MM.1S (cell line): ENCODE measurements around the gene CBX5.

ENCODE experiments used
- CTCF ChIP-seq: fragments of 300-600 bp; sonication (generic); IDR thresholded peaks from 2 replicates; pipeline ENCODE4 v1.5.1; 2016; ENCODE audit warnings: antibody characterized with exemption, low read length, mixed read lengths
- EZH2 ChIP-seq: fragments of 300-600 bp; sonication (generic); optimal IDR thresholded peaks from 2 replicates; pipeline ENCODE3; 2017; ENCODE audit warnings: low read depth, mild to moderate bottlenecking, antibody characterized with exemption, low read length, mixed read lengths
- EZH2phosphoT487 ChIP-seq: fragments of 300-600 bp; sonication (generic); IDR thresholded peaks from 2 replicates; pipeline ENCODE4 v1.6.1; 2018; ENCODE audit warnings: antibody characterized with exemption, low read length

GRCh38 chr12:54220567-54220966, 59.4 kb downstream of the CBX5 start:
- TF ChIP-seq CTCF = no peak
- no peak for TF ChIP-seq EZH2
- TF ChIP-seq EZH2phosphoT487 = no peak
